GM13977 (cell line): ENCODE results near the gene DEDD2.

Source experiments
- DNase-seq: peaks from one replicate; pipeline ENCODE4 v3.0.0; 2012; ENCODE audit warnings: low spot score
- in situ Hi-C: fragments of 300-500 bp; cut with MboI; formaldehyde crosslinking; loops from one replicate; pipeline ENCODE4 v1.12.0; 2022; ENCODE audit warnings: low sequenced_read_pairs, low pct_unique_long_range_greater_than_20kb, mixed read lengths, inconsistent platforms; ENCODE audit not compliant: unreplicated experiment
- TF ChIP-seq, protein P1 (sequence below): IDR thresholded peaks from 2 replicates; pipeline ENCODE4 v1.5.1; 2012; ENCODE audit warnings: mild to moderate bottlenecking, control low read depth; ENCODE audit not compliant: insufficient read depth; ENCODE audit errors: extremely low read depth, missing control alignments

The DEDD2 gene

DNA sequence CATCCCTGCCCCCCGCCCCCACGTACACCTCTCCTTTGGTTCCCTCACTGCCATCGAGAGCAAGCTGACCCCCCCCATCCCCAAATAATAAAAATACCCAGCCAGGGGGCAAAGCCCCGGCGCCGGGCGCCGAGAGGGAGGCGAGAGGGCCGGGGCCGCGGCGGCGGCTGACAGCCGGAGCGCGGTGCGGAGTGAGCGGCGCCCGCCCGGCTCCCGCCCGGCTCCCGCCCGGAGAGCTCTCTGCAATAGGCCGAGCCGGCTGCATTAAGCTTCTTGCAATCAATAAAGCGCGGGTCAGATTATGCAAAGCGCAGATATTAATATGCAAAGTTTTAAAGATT lies 40.9 kb downstream of the DEDD2 start:
- in situ Hi-C loops: no loop called here
- TF ChIP-seq, protein P1, sequence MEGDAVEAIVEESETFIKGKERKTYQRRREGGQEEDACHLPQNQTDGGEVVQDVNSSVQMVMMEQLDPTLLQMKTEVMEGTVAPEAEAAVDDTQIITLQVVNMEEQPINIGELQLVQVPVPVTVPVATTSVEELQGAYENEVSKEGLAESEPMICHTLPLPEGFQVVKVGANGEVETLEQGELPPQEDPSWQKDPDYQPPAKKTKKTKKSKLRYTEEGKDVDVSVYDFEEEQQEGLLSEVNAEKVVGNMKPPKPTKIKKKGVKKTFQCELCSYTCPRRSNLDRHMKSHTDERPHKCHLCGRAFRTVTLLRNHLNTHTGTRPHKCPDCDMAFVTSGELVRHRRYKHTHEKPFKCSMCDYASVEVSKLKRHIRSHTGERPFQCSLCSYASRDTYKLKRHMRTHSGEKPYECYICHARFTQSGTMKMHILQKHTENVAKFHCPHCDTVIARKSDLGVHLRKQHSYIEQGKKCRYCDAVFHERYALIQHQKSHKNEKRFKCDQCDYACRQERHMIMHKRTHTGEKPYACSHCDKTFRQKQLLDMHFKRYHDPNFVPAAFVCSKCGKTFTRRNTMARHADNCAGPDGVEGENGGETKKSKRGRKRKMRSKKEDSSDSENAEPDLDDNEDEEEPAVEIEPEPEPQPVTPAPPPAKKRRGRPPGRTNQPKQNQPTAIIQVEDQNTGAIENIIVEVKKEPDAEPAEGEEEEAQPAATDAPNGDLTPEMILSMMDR: no peak
- peak; percentile 44 for DNase-seq

DNA sequence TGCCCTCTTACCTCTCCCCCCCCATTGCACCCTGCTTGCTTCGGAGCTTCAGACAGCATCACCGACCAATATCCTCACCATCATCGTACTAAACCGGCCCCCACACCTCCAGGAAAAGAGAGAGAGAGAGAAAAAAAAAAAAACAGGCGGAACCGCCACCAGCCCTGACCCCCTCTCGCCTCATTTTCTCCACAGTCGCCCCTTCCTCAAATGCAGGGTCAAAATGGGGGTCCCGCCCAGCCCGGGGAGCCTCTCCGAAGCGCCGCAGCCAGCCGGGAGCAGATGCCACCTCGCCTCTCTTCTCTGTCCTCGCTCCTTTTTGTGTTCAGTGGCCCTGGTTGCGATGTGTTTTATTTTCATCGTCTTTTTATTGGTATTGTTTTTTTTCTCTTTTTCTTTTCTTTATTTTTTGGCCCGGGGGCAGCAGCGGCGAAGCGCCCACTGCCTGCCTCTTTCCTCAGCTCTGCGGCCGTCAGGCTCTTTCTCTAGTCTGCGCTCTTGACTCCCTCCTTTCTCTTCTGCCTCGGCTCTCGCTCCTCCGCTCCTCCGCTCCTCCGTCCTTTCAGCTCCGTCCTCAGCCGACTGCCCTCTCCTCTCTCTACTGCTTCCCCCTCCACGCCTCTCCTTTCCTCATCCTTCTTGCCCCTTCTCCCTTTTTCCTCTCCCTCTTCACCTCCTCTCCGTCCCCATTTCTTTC lies 41.4 kb downstream of the DEDD2 start:
- TF ChIP-seq, protein P1: no peak
- no peak for DNase-seq
- in situ Hi-C loops: no loop called here

DNA sequence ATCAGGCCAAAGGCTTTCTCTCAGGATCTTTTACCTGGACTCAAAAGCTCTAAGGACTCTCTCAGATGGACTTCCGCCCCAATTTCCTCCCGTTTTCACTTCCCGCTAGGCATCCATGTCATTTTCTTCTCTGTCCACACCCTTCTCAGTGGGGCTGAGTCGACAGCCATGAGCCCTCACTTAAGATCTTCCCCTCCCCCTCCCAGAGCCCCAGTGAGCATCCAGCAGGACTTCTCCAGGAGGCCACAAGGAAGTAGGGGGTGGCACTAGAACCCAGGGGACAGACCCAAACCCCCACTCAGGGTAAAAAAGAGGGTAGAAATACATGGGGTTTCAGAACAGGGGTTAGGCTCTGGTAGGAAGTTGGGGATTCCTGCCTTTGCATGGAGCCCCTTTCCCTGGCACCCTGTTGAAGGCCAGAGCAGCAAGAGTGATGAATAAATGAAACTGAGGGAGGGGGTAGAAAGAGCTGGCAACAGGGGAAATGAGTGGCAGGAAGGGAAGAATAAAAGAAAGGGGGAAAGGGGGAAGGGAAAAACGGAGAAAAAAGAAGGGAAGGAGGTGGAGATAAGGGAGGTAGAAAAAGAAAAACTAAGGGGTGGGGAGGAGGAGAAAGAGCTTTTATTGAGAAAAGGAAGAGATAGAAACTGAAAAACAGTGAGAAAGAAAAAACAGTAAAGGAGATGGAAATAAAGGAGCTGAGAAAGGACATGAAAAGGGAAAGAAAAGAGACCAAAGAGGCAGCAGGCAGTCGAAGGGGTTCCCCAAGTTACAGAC lies 42.3 kb downstream of the DEDD2 start:
- in situ Hi-C loops: no loop called here
- TF ChIP-seq, protein P1: no peak
- no peak for DNase-seq

DNA sequence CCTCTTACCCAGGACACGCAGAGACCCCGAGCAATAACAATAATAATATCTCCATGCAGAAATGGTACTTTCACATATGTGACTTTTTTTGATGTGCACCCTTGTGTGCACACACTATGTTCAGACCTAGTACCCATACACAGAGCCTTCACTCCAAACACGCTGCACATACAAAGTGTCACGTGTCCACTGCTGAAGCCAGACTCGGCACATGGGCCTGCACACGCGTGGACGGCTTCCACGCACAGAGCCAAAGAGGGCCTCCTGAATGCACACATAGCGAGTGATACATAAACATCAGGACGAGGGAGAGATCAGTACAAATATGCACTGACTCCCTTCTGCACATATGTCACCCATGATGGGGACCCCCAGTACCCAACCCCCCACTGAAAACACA lies 43.3 kb downstream of the DEDD2 start:
- DNase-seq: no peak
- TF ChIP-seq, protein P1: no peak
- in situ Hi-C loops: no loop called here

DNA sequence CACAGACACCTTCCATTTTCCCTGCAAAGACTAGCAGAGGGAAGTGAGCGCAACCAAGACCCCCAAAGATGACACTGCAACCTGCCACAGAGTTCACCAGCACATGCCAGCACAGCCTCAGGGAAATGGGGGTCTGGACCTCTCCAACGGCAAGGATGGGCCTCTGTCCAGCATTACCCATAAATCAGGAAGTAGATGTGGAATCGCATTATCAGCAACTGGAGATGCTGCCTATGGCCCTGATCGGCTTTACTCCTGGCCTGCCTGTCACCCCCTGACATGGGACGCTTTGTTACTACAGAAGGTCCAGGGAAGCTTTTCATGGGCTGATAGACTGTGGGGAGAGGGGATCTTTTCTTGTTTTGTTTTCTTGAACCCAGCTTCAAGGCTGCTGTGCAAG lies 43.8 kb downstream of the DEDD2 start:
- in situ Hi-C loops: no loop called here
- no peak for DNase-seq
- TF ChIP-seq, protein P1: no peak

DNA sequence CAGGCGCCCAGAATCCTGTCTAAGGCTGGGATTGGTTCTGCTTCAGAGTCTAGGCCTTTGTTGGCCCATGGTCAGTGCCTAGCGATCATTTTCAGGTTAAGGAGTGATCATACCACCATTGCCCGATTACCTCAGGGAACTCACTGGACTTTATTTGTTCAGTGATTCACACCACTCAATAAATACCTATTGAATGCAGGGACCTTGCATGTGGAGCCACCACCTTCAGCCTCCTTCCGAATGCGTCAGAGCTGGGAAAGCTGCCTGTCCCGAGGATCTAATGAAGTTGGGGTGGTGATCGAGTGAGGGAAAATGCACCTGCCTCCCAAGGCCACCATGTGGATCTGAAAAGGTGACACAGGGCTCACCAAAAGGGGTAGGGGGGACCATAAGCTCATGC lies 45.2 kb downstream of the DEDD2 start:
- TF ChIP-seq, protein P1: no peak
- in situ Hi-C loops: no loop called here
- no peak for DNase-seq

DNA sequence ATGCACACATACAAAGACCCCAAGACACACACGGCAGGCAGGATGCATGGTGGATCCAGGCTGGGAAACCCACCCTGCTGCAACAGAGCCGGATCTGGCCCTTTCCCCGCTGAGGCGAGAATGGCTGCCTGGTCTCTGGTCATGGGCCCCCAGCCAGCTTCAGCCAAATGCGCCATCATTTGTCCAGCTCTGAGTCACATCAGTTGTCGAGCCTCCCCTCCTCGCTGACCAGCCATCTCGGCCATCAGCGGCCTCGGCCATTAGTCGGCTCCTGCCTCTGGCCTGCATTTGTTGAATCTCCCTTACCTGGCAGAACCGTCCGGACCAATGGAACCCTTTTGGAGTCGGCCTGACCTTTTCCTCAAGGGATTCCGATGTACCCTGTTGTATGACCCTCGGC lies 46.8 kb downstream of the DEDD2 start:
- TF ChIP-seq, protein P1: no peak
- in situ Hi-C loops: no loop called here
- DNase-seq: no peak
